CD14-positive monocyte (primary cell): ENCODE measurements around the gene GALNT10. TPM values are rescaled to one million over a fixed set of nuclear protein-coding genes. Genes with fewer than 3 reads are reported as not detected.

Experiments used
- DNase-seq, 3 donors: peaks; one replicate each; pipeline ENCODE4 v3.0.0-alpha.2; 2011 to 2022
- H2AFZ ChIP-seq: 2 replicates; pipeline ENCODE4 v1.6.0; 2012; ENCODE audit warnings: mild to moderate bottlenecking, low read depth, low read length, inconsistent platforms; ENCODE audit not compliant: insufficient read depth, poor library complexity, severe bottlenecking
- H3K27ac ChIP-seq, 2 donors: 1 replicate in 1 of 2; 2 replicates in 1 of 2; pipeline ENCODE4 v1.5.1; 2012 to 2013; ENCODE audit warnings: low read length in 2 of 2, control low read depth in 1 of 2, inconsistent platforms in 1 of 2, low read depth in 1 of 2, mild to moderate bottlenecking in 1 of 2
- H3K27me3 ChIP-seq, 2 donors: one replicate each; pipeline versions ENCODE4 v1.6.0 to v1.6.1; 2011 to 2013; ENCODE audit warnings: low read length in 2 of 2; ENCODE audit not compliant: control insufficient read depth in 2 of 2, insufficient read depth in 2 of 2
- H3K36me3 ChIP-seq, 2 donors: replicated peaks in 1 of 2; 1 replicate in 1 of 2; 2 replicates in 1 of 2; pipeline versions ENCODE4 v1.5.1 to v1.6.1; 2012 to 2013; ENCODE audit warnings: low read length in 2 of 2, control low read depth in 1 of 2, inconsistent platforms in 1 of 2, mild to moderate bottlenecking in 1 of 2; ENCODE audit not compliant: insufficient read depth in 2 of 2, control insufficient read depth in 1 of 2
- H3K4me1 ChIP-seq, 2 donors: 1 replicate in 1 of 2; 2 replicates in 1 of 2; pipeline versions ENCODE4 v1.5.1 to v1.6.1; 2012 to 2013; ENCODE audit warnings: low read length in 2 of 2, control low read depth in 1 of 2, inconsistent platforms in 1 of 2, mild to moderate bottlenecking in 1 of 2, moderate library complexity in 1 of 2; ENCODE audit not compliant: insufficient read depth in 2 of 2, control insufficient read depth in 1 of 2
- H3K4me2 ChIP-seq: replicated peaks from 2 replicates; pipeline ENCODE3; 2012; ENCODE audit warnings: low read length, moderate library complexity, mild to moderate bottlenecking; ENCODE audit not compliant: poor library complexity, severe bottlenecking; ENCODE audit errors: extremely low read depth
- H3K4me3 ChIP-seq, 3 experiments: fragments of 200-600 bp in 1 of 3; sonication (generic) in 1 of 3; replicated peaks in 1 of 3; 1 replicate in 2 of 3; 2 replicates in 1 of 3; pipeline ENCODE4 v1.5.1; 2011 to 2013; ENCODE audit warnings: low read length in 3 of 3, mild to moderate bottlenecking in 3 of 3, control low read depth in 2 of 3, low read depth in 2 of 3, inconsistent platforms in 1 of 3, moderate library complexity in 1 of 3
- H3K79me2 ChIP-seq: 2 replicates; pipeline ENCODE4 v1.6.0; 2012; ENCODE audit warnings: mild to moderate bottlenecking, control low read depth, inconsistent platforms, low read length, moderate library complexity; ENCODE audit not compliant: insufficient read depth
- H3K9ac ChIP-seq: 2 replicates; pipeline ENCODE4 v1.6.0; 2017; ENCODE audit warnings: low read length, mild to moderate bottlenecking; ENCODE audit not compliant: insufficient read depth, poor library complexity, severe bottlenecking
- H3K9me3 ChIP-seq, 2 donors: replicated peaks in 1 of 2; 1 replicate in 1 of 2; 2 replicates in 1 of 2; pipeline versions ENCODE4 v1.5.1 to v1.6.1; 2012 to 2013; ENCODE audit warnings: low read length in 2 of 2, control low read depth in 1 of 2; ENCODE audit not compliant: control insufficient read depth in 1 of 2, insufficient read depth in 1 of 2
- H4K20me1 ChIP-seq: 2 replicates; pipeline ENCODE4 v1.6.0; 2012; ENCODE audit warnings: mild to moderate bottlenecking, low read length, control low read depth, moderate library complexity; ENCODE audit not compliant: insufficient read depth
- H3K27ac Mint-ChIP-seq, 7 donors: one replicate each; pipeline ENCODE4 v1.8.0; 2020; ENCODE audit warnings: mild to moderate bottlenecking in 7 of 7, mixed read lengths in 7 of 7, moderate library complexity in 6 of 7, inconsistent platforms in 2 of 7
- H3K27me3 Mint-ChIP-seq, 3 donors: one replicate each; pipeline ENCODE4 v1.8.0; 2021 to 2022; ENCODE audit warnings: low read depth in 3 of 3, mild to moderate bottlenecking in 3 of 3, mixed read lengths in 3 of 3, moderate library complexity in 3 of 3, inconsistent platforms in 1 of 3
- H3K36me3 Mint-ChIP-seq, 2 donors: one replicate each; pipeline ENCODE4 v1.8.0; 2020; ENCODE audit warnings: mixed read lengths in 2 of 2, inconsistent platforms in 1 of 2, mild to moderate bottlenecking in 1 of 2
- H3K4me1 Mint-ChIP-seq: one replicate; pipeline ENCODE4 v1.8.0; 2020; ENCODE audit warnings: mild to moderate bottlenecking, mixed read lengths
- H3K4me3 Mint-ChIP-seq, 2 donors: one replicate each; pipeline ENCODE4 v1.8.0; 2020; ENCODE audit warnings: mild to moderate bottlenecking in 2 of 2, mixed read lengths in 2 of 2, moderate library complexity in 1 of 2
- H3K9me3 Mint-ChIP-seq, 7 donors: one replicate each; pipeline ENCODE4 v1.8.0; 2020 to 2022; ENCODE audit warnings: mixed read lengths in 7 of 7, mild to moderate bottlenecking in 6 of 7, moderate library complexity in 6 of 7, inconsistent platforms in 2 of 7
- WGBS: methylation state at CpG from one replicate; pipeline ENCODE4 v1.1.5; 2013; ENCODE audit warnings: missing lambda C conversion rate; ENCODE audit not compliant: insufficient coverage; 5-methylcytosine and 5-hydroxymethylcytosine counted together
- intact Hi-C, 2 donors: fragments of 100-400 bp; cut with micrococcal nuclease; formaldehyde crosslinking; loops; one replicate each; pipeline versions ENCODE4 v1.15.0 to v1.15.1; 2023
- polyA plus RNA-seq, 3 donors: library from polyadenylated mRNA; depleted of rRNA in 1 of 3; unstranded in 2 of 3; stranded (reverse) in 1 of 3; fragments of 300-500 nt in 2 of 3; fragments of >200 nt in 1 of 3; fragmentation: Illumina TruSeq in 2 of 3; gene quantifications; 1 replicate in 2 of 3; 2 replicates in 1 of 3; pipeline ENCODE4 v1.2.3, GENCODE V29; 2012 to 2021
- TF ChIP-seq, protein P1 (sequence below): fragments of 200-600 bp; IDR thresholded peaks from one replicate; pipeline ENCODE4 v1.8.0; 2022; ENCODE audit warnings: antibody characterized with exemption, mild to moderate bottlenecking

The GALNT10 gene
- polyA plus RNA-seq, 3 donors, result 6.2 to 11.6 (median 7.3) TPM

GRCh38 chr5:154244476-154244875, 53.9 kb downstream of the GALNT10 start:
- H3K79me2 ChIP-seq, result no peaks in the 10 kb centered on the region
- no peak overlapping the region for H3K4me3 Mint-ChIP-seq

GRCh38 chr5:154248691-154249090, 58.2 kb downstream of the GALNT10 start:
- TF ChIP-seq, protein P1, sequence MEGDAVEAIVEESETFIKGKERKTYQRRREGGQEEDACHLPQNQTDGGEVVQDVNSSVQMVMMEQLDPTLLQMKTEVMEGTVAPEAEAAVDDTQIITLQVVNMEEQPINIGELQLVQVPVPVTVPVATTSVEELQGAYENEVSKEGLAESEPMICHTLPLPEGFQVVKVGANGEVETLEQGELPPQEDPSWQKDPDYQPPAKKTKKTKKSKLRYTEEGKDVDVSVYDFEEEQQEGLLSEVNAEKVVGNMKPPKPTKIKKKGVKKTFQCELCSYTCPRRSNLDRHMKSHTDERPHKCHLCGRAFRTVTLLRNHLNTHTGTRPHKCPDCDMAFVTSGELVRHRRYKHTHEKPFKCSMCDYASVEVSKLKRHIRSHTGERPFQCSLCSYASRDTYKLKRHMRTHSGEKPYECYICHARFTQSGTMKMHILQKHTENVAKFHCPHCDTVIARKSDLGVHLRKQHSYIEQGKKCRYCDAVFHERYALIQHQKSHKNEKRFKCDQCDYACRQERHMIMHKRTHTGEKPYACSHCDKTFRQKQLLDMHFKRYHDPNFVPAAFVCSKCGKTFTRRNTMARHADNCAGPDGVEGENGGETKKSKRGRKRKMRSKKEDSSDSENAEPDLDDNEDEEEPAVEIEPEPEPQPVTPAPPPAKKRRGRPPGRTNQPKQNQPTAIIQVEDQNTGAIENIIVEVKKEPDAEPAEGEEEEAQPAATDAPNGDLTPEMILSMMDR, result no peak
- no peak overlapping the region for H3K4me2 ChIP-seq
- H3K27ac Mint-ChIP-seq, result no peak overlapping the region
- no peaks in the 10 kb centered on the region for H3K27me3 ChIP-seq
- H3K27me3 Mint-ChIP-seq, result peaks cover 0 to 2% (median 0%) of the 10 kb centered on the region in 3 donors
- WGBS, result 100% methylated on average over 1 of the region's 2 CpGs
- no peaks in the 10 kb centered on the region for H3K9me3 ChIP-seq
- no peak overlapping the region for H3K27ac ChIP-seq
- H3K36me3 ChIP-seq, result no peaks in the 10 kb centered on the region
- intact Hi-C loops, result no loop called here
- no peak overlapping the region for H2AFZ ChIP-seq
- peaks cover 6% of the 10 kb centered on the region for H4K20me1 ChIP-seq
- no peak for DNase-seq
- peaks cover 1 to 8% of the 10 kb centered on the region in 2 donors for H3K36me3 Mint-ChIP-seq
- H3K4me3 ChIP-seq, result no peak overlapping the region
- H3K4me3 Mint-ChIP-seq, result no peak overlapping the region
- no peak overlapping the region for H3K9ac ChIP-seq
- H3K79me2 ChIP-seq, result no peaks in the 10 kb centered on the region
- peaks cover 0 to 6% (median 1%) of the 10 kb centered on the region in 7 donors for H3K9me3 Mint-ChIP-seq
- H3K4me1 Mint-ChIP-seq, result no peaks in the 10 kb centered on the region
- H3K4me1 ChIP-seq, result no peaks in the 10 kb centered on the region

More at GRCh38 chr5:154244476-154244875, 53.9 kb downstream of the GALNT10 start:
- Mint-ChIP-seq H3K27ac (no peak overlapping the region), H3K9me3 (peaks cover 0 to 6% (median 0%) of the 10 kb centered on the region in 7 donors), H3K4me1 (no peaks in the 10 kb centered on the region), H3K36me3 (peaks cover 0 to 2% of the 10 kb centered on the region in 2 donors), H3K27me3 (no peaks in the 10 kb centered on the region)
- intact Hi-C loops, result no loop called here
- TF ChIP-seq, protein P1, result no peak
- H3K9me3 ChIP-seq, result no peaks in the 10 kb centered on the region
- no peak overlapping the region for H2AFZ ChIP-seq
- no peak for DNase-seq
- no peaks in the 10 kb centered on the region for H3K36me3 ChIP-seq
- H3K27ac ChIP-seq, result no peak overlapping the region
- H3K4me2 ChIP-seq, result no peak overlapping the region
- H3K4me3 ChIP-seq, result no peak overlapping the region
- H3K9ac ChIP-seq, result no peak overlapping the region
- peaks cover 3% of the 10 kb centered on the region for H4K20me1 ChIP-seq
- 91% methylated on average over 3 of the region's 3 CpGs for whole genome bisulfite sequencing
- no peaks in the 10 kb centered on the region for H3K27me3 ChIP-seq
- no peaks in the 10 kb centered on the region for H3K4me1 ChIP-seq
